G401.6 (cell line): ENCODE data around the gene ADAM12.

Experiments used
- FAIRE-seq: peaks from 2 replicates; lab custom pipeline; 2012; peaks lifted over from hg19 to GRCh38; lab: Jason Lieb, UNC

Gene ADAM12

GRCh38 chr10:126235091-126235978 lies 152.9 kb downstream of the ADAM12 start:
- no peak for FAIRE-seq

GRCh38 chr10:126234630-126235029 lies 153.6 kb downstream of the ADAM12 start:
- no peak for FAIRE-seq

- no peak for FAIRE-seq
Measured at GRCh38 chr10:126233182-126234148, 154.8 kb downstream of the ADAM12 start.

GRCh38 chr10:126230587-126230986 lies 157.7 kb downstream of the ADAM12 start:
- FAIRE-seq = no peak

GRCh38 chr10:126229686-126230085 lies 158.6 kb downstream of the ADAM12 start:
- no peak for FAIRE-seq

GRCh38 chr10:126227762-126228134 lies 160.5 kb downstream of the ADAM12 start:
- FAIRE-seq = no peak

- FAIRE-seq = no peak
Measured at GRCh38 chr10:126226988-126227761, 161.1 kb downstream of the ADAM12 start.

GRCh38 chr10:126226205-126226604 lies 162.1 kb downstream of the ADAM12 start:
- no peak for FAIRE-seq

GRCh38 chr10:126225672-126226008 lies 162.6 kb downstream of the ADAM12 start:
- FAIRE-seq = no peak

- FAIRE-seq = no peak
Measured at GRCh38 chr10:126224967-126225671, 163.2 kb downstream of the ADAM12 start.

- FAIRE-seq = no peak
Measured at GRCh38 chr10:126223512-126224067, 164.7 kb downstream of the ADAM12 start.

- FAIRE-seq = no peak
Measured at GRCh38 chr10:126222736-126223511, 165.4 kb downstream of the ADAM12 start.

GRCh38 chr10:126221874-126222273 lies 166.4 kb downstream of the ADAM12 start:
- FAIRE-seq = no peak

GRCh38 chr10:126218778-126219649 lies 169.3 kb downstream of the ADAM12 start:
- FAIRE-seq = no peak

GRCh38 chr10:126218174-126218573 lies 170.1 kb downstream of the ADAM12 start:
- FAIRE-seq = no peak

- no peak for FAIRE-seq
Measured at GRCh38 chr10:126216632-126216961, 171.7 kb downstream of the ADAM12 start.

- FAIRE-seq = no peak
Measured at GRCh38 chr10:126215746-126216631, 172.3 kb downstream of the ADAM12 start.

GRCh38 chr10:126214679-126215078 lies 173.6 kb downstream of the ADAM12 start:
- FAIRE-seq = no peak

GRCh38 chr10:126214021-126214420 lies 174.3 kb downstream of the ADAM12 start:
- no peak for FAIRE-seq
